SIG-M5 treated with dmso at 0.1 percent for 504 hours (cell line): ENCODE measurements around the gene SLC9B1.

ENCODE experiments used
- DNase-seq: peaks from one replicate; lab custom pipeline; 2025; ENCODE audit not compliant: unreplicated experiment; lab: John Stamatoyannopoulos, UW

SLC9B1 gene

GRCh38 chr4:103019308-103020124 is at the start of gene SLC9B1:
TSS of gene SLC9B1 (minus strand) at chr4:103019705. CDS start at chr4:102991711, 27,994 bp downstream.
- peak; percentile 69 for DNase-seq

- DNase-seq: no peak
Measured at GRCh38 chr4:103067841-103068547, 48.5 kb upstream of the SLC9B1 start.

GRCh38 chr4:103060453-103061148 is 41.1 kb upstream of the SLC9B1 start:
- DNase-seq: no peak

DNA sequence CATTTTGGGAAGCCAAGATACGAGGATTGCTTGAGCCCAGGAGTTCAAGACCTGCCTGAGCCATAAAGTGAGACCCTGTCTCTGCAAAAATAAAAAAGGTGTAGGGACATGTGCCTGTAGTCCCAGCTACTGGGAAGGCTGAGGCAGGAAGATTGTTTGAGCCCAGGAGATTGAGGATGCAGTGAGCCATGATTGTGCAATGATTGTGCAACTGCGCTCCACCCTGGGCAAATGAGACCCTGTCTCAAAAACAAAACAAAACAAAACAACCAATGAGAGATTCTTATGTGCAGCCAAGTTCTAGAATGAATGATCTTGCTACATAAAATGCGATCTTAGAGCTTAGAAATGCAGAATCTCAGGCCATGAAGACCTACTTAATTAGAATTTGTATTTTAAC is 34.5 kb upstream of the SLC9B1 start:
- DNase-seq: no peak

DNA sequence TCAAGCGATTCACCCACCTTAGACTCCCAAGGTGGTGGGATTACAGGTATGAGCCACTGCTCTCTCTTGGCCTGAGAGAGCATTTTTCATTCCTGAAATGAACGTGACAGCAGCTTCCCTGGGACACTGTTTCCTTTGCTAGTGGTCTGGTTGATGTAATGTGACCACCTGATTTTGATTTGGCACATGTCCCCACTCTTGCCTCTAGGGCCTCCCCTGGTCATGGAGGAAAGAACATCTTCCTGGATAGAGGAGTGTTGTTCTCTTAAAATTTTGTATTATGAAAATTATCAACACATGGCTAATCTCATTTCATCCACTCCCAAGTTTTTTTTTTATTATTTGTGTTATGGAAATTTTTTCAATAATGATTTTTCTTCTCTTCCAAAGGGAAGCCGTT is 33.3 kb upstream of the SLC9B1 start:
- DNase-seq: no peak

DNA sequence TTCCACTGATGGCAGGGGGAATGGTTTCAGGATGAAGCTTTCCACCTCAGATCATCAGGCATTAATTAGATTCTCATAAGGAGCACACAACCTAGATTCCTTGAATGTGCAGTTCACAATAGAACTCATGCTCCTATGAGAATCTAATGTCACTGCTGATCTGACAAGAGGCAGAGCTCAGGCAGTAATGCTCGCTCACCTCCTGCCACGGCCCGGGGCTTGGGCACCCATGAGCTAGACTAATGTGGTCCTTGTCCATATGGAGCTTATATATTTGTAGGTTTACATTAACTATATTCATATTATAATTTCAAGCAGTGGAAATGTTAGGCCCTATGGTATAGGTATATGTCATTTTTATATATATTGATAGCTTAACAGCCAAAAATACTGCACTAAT is 32.6 kb upstream of the SLC9B1 start:
- DNase-seq: no peak

DNA sequence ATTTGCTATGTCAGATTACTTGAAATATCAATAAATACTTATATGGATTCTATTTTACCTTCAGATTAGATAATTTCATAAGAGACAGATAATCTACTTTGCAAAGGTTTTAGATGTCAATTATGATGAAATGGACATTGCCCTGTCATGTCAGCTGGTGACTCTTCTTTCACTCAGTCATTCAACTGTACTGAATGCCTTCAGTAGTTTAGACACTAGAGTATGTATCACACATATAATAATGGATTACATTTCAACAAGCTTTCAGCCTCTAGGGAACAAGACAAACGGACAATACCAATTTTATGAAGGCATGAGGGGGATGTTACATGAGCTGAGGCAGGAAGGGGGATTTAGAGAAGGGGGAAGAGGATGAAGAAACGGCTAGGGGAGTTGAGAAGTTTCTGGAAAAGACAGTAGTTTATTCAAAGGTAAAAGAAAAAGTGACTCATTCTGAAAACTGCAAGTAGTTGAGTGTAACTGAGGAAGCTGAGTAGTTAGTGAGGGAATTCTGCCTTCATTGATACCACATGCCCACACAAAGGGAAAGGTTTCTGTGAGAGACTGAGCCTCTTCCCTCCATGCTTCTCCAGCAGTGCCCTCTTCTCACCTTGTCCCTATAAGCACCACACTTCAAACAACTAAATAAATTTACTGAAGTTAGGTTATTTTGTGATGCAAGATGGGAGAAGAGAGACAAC is 31.4 kb upstream of the SLC9B1 start:
- no peak for DNase-seq

GRCh38 chr4:103046416-103047290 is 27.1 kb upstream of the SLC9B1 start:
- DNase-seq: peak; percentile 53

DNA sequence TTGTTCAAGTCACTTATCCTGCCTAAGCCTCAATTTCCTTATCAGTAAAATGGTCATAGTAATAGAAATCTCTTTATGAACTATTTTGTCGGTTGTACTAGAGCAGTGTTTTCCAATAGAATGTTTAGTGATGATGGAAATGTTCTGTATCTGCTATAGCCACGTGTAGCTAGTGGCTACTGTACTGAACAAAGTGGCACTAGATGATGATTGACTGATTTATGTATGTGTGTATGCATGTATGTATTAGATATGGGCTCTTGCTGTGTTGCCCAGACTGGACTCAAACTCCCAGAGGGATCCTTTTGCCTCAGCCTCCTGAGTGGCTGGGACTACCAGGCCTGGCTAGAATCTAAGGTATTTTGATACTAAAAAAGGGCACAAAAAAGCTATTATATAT is 24.7 kb upstream of the SLC9B1 start:
- no peak for DNase-seq

DNA sequence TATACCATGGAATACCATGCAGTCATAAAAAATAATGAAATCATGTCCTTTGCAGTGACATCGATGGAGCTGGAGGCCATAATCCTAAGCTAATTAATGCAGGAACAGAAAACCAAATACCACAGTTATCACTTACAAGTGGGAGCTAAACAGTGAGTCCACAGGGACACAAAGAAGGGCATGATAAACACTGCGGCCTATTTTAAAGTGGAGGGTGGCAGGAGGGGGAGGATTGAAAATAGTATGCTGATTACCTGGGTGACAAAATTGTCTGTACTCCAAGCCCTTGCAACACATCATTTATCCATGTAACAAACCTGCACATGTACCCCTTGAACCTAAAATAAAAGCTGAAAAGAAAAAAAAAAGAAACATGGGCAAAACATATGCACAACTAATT is 16.7 kb upstream of the SLC9B1 start:
- DNase-seq: no peak

- peak; percentile 59 for DNase-seq
Measured at GRCh38 chr4:103032574-103032973, 13.1 kb upstream of the SLC9B1 start.

GRCh38 chr4:103030791-103031190 is 11.3 kb upstream of the SLC9B1 start:
- no peak for DNase-seq

GRCh38 chr4:103029300-103029699 is 9.8 kb upstream of the SLC9B1 start:
- no peak for DNase-seq

DNA sequence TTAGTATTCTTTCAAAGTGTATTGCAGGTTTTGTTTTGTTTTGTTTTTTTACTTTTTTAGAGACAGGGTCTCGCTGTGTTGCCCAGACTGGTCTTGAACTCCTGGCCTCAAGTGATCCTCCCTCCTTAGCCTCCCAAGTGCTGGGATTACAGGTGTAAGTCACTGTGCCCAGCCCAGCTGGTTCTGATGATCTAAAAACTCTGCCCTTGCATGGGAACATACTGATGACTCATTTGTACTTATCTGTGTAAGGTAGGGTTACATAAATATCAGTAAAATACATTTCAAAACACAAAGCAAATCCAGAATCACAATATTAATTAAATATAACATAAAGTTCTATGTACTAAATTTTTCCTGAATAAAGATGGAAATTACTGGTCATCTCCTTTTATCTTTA is 7.4 kb upstream of the SLC9B1 start:
- DNase-seq: no peak

DNA sequence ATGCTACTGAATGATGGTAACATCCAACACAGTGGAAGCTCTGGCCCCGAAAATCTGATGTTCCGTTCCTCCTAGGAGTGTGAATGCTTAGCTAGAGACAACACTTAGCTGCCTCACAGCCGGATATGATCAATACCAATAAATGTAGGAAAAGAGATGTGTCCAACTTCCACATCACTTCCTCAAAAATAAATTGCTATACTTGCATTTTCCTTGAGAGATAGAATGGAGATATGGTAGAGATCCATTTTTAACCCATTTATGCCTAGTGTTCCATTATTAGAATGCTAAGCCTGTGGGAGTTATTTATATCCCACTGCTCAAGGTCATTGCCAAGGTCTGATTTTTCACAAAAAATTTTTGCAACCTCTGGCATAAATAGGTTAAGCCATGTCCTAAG is 5.5 kb upstream of the SLC9B1 start:
- no peak for DNase-seq

DNA sequence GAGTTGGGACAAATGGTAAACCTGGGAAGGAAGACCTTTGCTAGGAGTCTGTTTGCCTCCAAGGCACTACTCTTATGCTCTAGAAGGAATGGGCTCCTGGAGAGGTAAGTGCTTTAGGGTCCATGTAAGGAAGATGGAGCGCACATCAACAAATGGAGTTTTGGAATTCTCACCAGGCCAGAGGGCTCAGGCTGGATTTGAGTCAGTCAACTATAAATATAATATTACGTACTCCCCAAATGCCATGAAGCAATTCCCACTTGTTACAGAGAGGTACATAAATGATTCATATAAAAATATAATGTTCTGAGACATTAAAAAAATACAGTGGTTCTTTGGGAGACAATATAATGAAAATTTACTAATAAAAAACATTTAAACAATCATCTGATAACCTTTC is 1.6 kb upstream of the SLC9B1 start:
- no peak for DNase-seq

DNA sequence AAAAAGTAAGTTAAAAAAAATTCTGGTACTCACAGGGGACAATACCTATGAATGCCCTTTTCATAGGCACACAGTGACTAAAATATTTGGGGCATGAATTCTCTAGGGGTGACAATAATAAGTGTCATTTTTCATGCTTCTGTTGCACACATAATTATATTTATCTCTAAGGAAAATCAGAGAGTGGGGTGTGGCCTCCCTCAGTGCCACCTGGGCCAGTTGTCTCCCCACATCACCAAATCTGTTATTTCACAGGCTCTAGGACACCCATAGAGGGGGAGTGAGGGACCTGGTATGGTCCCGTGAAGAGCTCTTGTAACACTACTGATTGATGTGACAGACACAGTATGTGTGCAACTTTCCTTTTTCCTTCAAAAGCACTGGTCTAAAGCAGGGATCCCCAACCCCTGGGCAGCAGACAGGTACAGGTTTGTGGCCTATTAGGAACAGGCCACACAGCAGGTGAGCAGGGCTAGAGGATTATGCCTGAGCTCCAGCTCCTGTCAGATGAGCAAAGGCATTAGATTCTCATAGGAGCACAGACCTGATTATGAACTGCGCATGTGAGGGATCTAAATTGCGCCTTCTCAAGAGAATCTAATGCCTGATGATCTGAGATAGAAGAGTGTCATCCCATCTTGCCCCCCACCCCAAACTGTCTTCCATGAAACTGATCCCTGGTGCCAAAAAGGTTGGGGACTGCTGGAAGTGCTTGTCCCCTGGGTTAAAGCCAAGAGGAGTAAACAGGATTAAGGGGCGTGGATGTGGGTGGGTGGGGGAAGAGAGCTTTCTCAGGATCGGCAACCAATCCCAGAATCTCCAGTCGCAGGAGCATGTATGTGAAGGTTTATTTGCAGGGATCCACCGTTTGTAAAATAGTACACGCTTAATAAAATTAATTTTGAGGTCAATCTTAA is 856 bp downstream of the SLC9B1 start:
- no peak for DNase-seq

GRCh38 chr4:103012551-103012950 is 7.0 kb downstream of the SLC9B1 start:
- no peak for DNase-seq

GRCh38 chr4:103012060-103012459 is 7.4 kb downstream of the SLC9B1 start:
- DNase-seq: no peak
